Lung (tissue), 12 donors: ENCODE measurements around the gene KIAA1191. TPM values are rescaled to one million over a fixed set of nuclear protein-coding genes. Genes with fewer than 3 reads are reported as not detected.

Experiments
- ATAC-seq: fragments of 200-7000 bp; cut with Tn5 transposase; one replicate; pipeline ENCODE4 v1.9.1; 2020; ENCODE audit warnings: moderate number of reproducible peaks; ENCODE audit not compliant: insufficient read depth, low FRiP score
- DNase-seq, 3 donors: peaks; one replicate each; pipeline ENCODE4 v3.0.0-alpha.2; 2013 to 2017
- H3K27ac ChIP-seq, 2 donors: one replicate each; pipeline ENCODE4 v1.5.1; 2013; ENCODE audit warnings: mild to moderate bottlenecking in 2 of 2, moderate library complexity in 2 of 2, control low read depth in 1 of 2, inconsistent platforms in 1 of 2, low read depth in 1 of 2, low read length in 1 of 2
- H3K27me3 ChIP-seq, 3 donors: one replicate each; pipeline ENCODE4 v1.5.1; 2013; ENCODE audit warnings: low read length in 2 of 3; ENCODE audit not compliant: control insufficient read depth in 3 of 3, insufficient read depth in 3 of 3
- H3K36me3 ChIP-seq, 4 donors: one replicate each; pipeline ENCODE4 v1.5.1; 2013; ENCODE audit warnings: low read length in 4 of 4, mild to moderate bottlenecking in 1 of 4, moderate library complexity in 1 of 4; ENCODE audit not compliant: control insufficient read depth in 4 of 4, insufficient read depth in 4 of 4
- H3K4me1 ChIP-seq, 5 donors: one replicate each; pipeline ENCODE4 v1.5.1; 2013; ENCODE audit warnings: low read length in 5 of 5, mild to moderate bottlenecking in 2 of 5, moderate library complexity in 1 of 5; ENCODE audit not compliant: control insufficient read depth in 5 of 5, insufficient read depth in 5 of 5
- H3K4me3 ChIP-seq: one replicate; pipeline ENCODE4 v1.5.1; 2013; ENCODE audit warnings: mild to moderate bottlenecking, control low read depth, moderate library complexity
- H3K9ac ChIP-seq, 2 donors: one replicate each; pipeline ENCODE4 v1.5.1; 2013; ENCODE audit warnings: low read length in 2 of 2, control low read depth in 1 of 2; ENCODE audit not compliant: insufficient read depth in 1 of 2
- H3K9me3 ChIP-seq, 4 donors: one replicate each; pipeline ENCODE4 v1.5.1; 2013; ENCODE audit warnings: low read length in 3 of 4, mild to moderate bottlenecking in 1 of 4, moderate library complexity in 1 of 4; ENCODE audit not compliant: control insufficient read depth in 4 of 4, insufficient read depth in 3 of 4
- CTCF ChIP-seq: IDR thresholded peaks from 2 replicates; pipeline ENCODE4 v1.5.1; 2012; ENCODE audit warnings: mild to moderate bottlenecking; ENCODE audit errors: control extremely low read depth, extremely low read depth
- WGBS, 2 donors: extraction: QIAGEN DNeasy Blood & Tissue Kit; methylation state at CpG; one replicate each; pipeline ENCODE4 v1.1.7; 2013; 5-methylcytosine and 5-hydroxymethylcytosine counted together
- polyA plus RNA-seq, 2 donors: library from polyadenylated mRNA; stranded (reverse); fragments of 200-250 nt; gene quantifications; one replicate each; pipeline ENCODE4 v1.2.1, GENCODE V29; 2013
- total RNA-seq, 2 donors: library from RNA; depleted of rRNA in 1 of 2; stranded (reverse); fragments of >200 nt in 1 of 2; gene quantifications; one replicate each; pipeline ENCODE4 v1.2.1, GENCODE V29; 2014 to 2021
- donor health status: control.
- donor health status: control.
- donor health status: Bipolar disorder and iron deficiency.
- donor health status: healthy.
- donor health status: DM: yes; HTN: yes; CAD: no.

KIAA1191 gene
- total and polyA plus RNA-seq, 4 donors, result 41.0 to 78.1 (median 61.8) TPM

GRCh38 chr5:176383961-176384360, 22.4 kb upstream of the KIAA1191 start:
- WGBS, 2 donors, result 54 to 81% methylated on average over 9 of the region's 9 CpGs
- no peak overlapping the region for H3K27ac ChIP-seq
- H3K36me3 ChIP-seq, result peaks cover 12 to 31% (median 15%) of the 10 kb centered on the region in 4 donors
- no peak for DNase-seq
- TF ChIP-seq CTCF, result no peak
- H3K9ac ChIP-seq, result no peak overlapping the region
- H3K4me3 ChIP-seq, result no peak overlapping the region
- no peak for ATAC-seq
- H3K9me3 ChIP-seq, result no peaks in the 10 kb centered on the region
- H3K4me1 ChIP-seq, result peaks cover 0 to 13% (median 5%) of the 10 kb centered on the region in 5 donors
- H3K27me3 ChIP-seq, result no peaks in the 10 kb centered on the region

- H3K9me3 ChIP-seq, result no peaks in the 10 kb centered on the region
- ATAC-seq, result no peak
- no peaks in the 10 kb centered on the region for H3K27me3 ChIP-seq
- no peak overlapping the region for H3K4me3 ChIP-seq
- no peak overlapping the region for H3K9ac ChIP-seq
- TF ChIP-seq CTCF, result no peak
- no peak for DNase-seq
- no peak overlapping the region for H3K27ac ChIP-seq
- WGBS, 2 donors, result 85 to 93% methylated on average over 15 of the region's 15 CpGs
- peaks cover 13 to 31% (median 15%) of the 10 kb centered on the region in 4 donors for H3K36me3 ChIP-seq
- H3K4me1 ChIP-seq, result peaks cover 0 to 13% (median 5%) of the 10 kb centered on the region in 5 donors
Measured at GRCh38 chr5:176383248-176383905, 21.8 kb upstream of the KIAA1191 start.

DNA sequence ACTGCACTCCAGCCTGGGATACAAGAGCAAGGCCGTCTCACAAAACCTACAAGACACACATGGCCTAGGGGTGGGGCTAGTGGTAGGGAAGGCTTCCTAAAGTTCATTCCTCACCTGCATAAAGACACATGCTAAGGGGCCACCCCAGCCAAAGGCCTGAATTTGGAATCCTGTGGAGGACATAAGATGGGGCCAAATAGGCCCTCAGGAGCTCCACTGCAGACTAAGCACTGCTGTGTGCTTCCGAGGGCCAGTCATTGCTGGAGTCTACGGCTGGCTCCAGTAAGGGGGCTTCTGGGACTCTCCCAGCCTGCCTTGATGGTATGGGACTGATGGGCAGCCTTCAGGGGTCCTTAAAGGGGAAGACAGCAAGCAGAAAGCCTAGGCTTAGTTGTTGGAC, 21.2 kb upstream of the KIAA1191 start:
- TF ChIP-seq CTCF, result no peak
- H3K27ac ChIP-seq, result no peak overlapping the region
- H3K9ac ChIP-seq, result no peak overlapping the region
- WGBS, 2 donors, result 77 to 92% methylated on average over 3 of the region's 3 CpGs
- ATAC-seq (no peak), DNase-seq (no peak)
- H3K9me3 ChIP-seq, result no peaks in the 10 kb centered on the region
- H3K36me3 ChIP-seq, result peaks cover 15 to 31% (median 16%) of the 10 kb centered on the region in 4 donors
- no peak overlapping the region for H3K4me3 ChIP-seq
- no peaks in the 10 kb centered on the region for H3K27me3 ChIP-seq
- H3K4me1 ChIP-seq, result peaks cover 0 to 10% (median 5%) of the 10 kb centered on the region in 5 donors
